ENCODE data around the gene EXOC1. TPM values are rescaled to one million over a fixed set of nuclear protein-coding genes. Genes with fewer than 3 reads are reported as not detected.
A peak's percentile ranks its signal among the peaks of the same experiment; 100 is the strongest.

EXOC1 gene
- total RNA-seq (10 to 100 TPM; 15.2 to 27.7 (median 21.4) TPM), polyA plus RNA-seq (10 to 100 TPM; 11.0 to 21.7 TPM)
- long read RNA-seq, donor 1, transcript EXOC1-202 (18 exons, 3,248 nt), result major isoform, 5 of 40 reads
- long read RNA-seq, donor 1, partial matches to known transcripts, result 8 of 40 reads
- long read RNA-seq, donor 1, other reads (novel, unspliced or antisense), result 27 of 40 reads
- long read RNA-seq, donor 2, partial matches to known transcripts, result 22 of 106 reads
- long read RNA-seq, donor 2, other reads (novel, unspliced or antisense), result 80 of 106 reads
- long read RNA-seq, donor 3, transcript EXOC1-202 (18 exons, 3,248 nt), result major isoform, 6 of 63 reads
- long read RNA-seq, donor 3, partial matches to known transcripts, result 14 of 63 reads
- long read RNA-seq, donor 3, other reads (novel, unspliced or antisense), result 43 of 63 reads

DNA sequence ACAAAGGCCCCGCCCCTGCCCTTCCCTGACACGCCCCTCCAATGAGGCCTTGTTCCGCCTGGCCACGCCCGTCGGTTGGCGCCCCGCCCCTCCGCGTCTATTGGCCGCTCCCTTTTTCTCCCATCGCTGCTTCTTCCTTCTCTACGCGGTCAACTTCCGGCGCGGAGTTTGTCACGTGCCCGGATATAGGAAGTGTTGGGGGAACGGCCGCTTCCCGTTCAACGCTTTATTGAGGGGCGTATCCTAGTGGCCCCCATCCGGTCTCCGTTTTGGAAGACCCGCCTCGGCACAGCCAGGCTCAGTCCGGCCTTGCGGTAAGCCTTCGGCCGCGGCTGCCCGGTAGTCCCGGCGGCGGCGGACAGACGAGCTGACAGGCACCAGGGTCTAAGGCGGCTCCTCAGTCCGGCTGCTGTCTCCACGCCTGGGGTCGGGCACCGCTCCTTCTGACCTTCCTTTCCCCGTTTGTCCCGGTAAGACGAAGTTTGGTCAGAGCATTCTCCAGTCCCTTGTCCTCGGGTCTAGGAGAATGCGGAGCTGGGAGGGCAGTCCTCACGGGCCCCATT is at the start of gene EXOC1:
TSS of gene EXOC1 (plus strand) at position 165 of the 563 bp plus-strand sequence. CDS start 4,676 bp downstream, outside the sequence.
- Histone ChIP-seq H3K9me3 (no peaks in the 10 kb centered on the region), H3K4me3 (peak within 1 kb of the TSS; percentile 55 to 98 (median 91)), H3K27me3 (no peaks in the 10 kb centered on the region), H3K36me3 (peaks cover 0 to 5% (median 4%) of the 10 kb centered on the region in 9 donors), H3K4me1 (peaks cover 3 to 30% (median 18%) of the 10 kb centered on the region in 12 donors), H3K27ac (peak within 1 kb of the TSS; percentile 64 to 92 (median 87))
- ATAC-seq (peak; percentile 100), DNase-seq (peak; percentile 98 to 99 (median 99))
- WGBS, 4 donors, result 0 to 1% (median 0%) methylated on average over 41 to 50 of the region's 50 CpGs
- TF ChIP-seq POLR2A (IDR thresholded peaks at IDR 0.05) (peak in 1 of 2 donors; percentile 68), CTCF (IDR thresholded peaks at IDR 0.05) (no peak)
- intact Hi-C loops (cut with DNase I), result loop anchor here in 8 of 10 donors (5.0 to 10.0 kb wide), 5 partner anchors 94 to 509 kb away; partner anchors contain the start of genes CLOCK (in 6 of the 8), CEP135 (in 2 of the 8) and SRD5A3 (in 2 of the 8)

DNA sequence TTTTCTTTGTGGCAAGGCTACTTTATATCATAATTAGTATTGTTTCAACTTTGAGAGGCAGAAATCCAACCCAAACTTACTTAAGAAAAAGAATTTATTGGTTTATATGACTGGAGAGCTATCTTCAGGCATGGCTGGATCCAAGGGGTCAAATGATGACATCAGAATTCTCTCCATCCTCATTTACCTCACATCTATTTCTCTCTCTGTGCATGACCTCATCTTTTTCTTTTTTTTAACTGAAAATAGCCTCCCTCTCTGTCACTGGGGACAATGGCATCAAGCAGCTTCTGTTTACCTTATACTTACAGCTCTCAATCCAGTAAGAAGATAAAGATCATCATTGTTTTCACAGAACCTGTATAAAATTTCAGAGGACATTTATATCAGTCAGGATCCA is 45.9 kb upstream of the EXOC1 start:
- H3K27ac ChIP-seq, result no peak overlapping the region
- no peak for ATAC-seq
- H3K27me3 ChIP-seq, result peaks cover 0 to 5% (median 0%) of the 10 kb centered on the region in 9 donors
- no peak overlapping the region for H3K4me3 ChIP-seq
- TF ChIP-seq POLR2A (IDR thresholded peaks at IDR 0.05) (no peak), CTCF (IDR thresholded peaks at IDR 0.05) (no peak)
- no peaks in the 10 kb centered on the region for H3K36me3 ChIP-seq
- no peak for DNase-seq
- no peaks in the 10 kb centered on the region for H3K9me3 ChIP-seq
- intact Hi-C loops (cut with DNase I), result no loop called here
- H3K4me1 ChIP-seq, result no peaks in the 10 kb centered on the region

DNA sequence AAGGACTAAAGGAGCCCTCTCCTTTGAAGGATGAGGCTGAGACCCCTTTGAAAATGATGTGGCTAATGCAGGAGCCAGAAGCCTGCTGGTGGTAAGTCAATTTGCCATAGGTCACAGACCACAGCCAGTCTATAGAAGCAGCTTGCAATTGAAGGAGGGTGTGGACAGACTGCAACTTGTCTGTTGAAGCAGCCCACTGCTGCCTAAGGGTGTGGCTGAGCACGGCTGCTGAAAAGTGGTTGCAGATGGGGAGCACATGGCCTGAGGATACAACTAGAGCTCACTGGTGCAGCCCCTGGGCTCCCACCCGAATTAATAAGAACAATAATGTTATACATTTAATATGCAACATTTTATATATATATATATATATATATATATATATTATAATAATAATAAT is 45.3 kb upstream of the EXOC1 start:
- DNase-seq (no peak), ATAC-seq (no peak)
- Histone ChIP-seq H3K27ac (no peak overlapping the region), H3K36me3 (no peaks in the 10 kb centered on the region), H3K9me3 (no peaks in the 10 kb centered on the region), H3K4me3 (no peak overlapping the region), H3K27me3 (peaks cover 0 to 5% (median 0%) of the 10 kb centered on the region in 9 donors), H3K4me1 (no peaks in the 10 kb centered on the region)
- TF ChIP-seq CTCF (IDR thresholded peaks at IDR 0.05) (no peak), POLR2A (IDR thresholded peaks at IDR 0.05) (no peak)
- WGBS, 4 donors, result 41 to 66% (median 48%) methylated on average over 2 of the region's 2 CpGs
- intact Hi-C loops (cut with DNase I), result no loop called here

DNA sequence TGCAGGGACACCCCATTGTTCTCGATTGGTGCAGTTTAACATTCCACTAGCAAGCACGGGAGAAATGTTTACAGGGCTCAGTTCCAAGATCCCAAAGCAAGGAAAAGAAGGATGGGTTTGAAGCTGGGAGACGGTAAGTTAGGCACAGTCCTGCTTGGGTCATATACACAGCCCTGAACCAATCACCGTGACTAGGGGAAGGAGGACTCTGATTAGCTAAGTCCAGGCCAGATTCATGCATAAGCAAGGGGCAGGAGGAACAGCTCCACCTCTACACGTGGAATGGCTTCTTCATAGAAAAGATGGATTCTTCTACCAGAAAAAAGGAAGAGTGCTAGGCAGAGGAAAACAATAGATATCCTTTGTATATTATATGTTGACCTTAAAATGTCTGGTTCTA is 44.8 kb upstream of the EXOC1 start:
- no peak overlapping the region for H3K27ac ChIP-seq
- TF ChIP-seq CTCF (IDR thresholded peaks at IDR 0.05) (no peak), POLR2A (IDR thresholded peaks at IDR 0.05) (no peak)
- no peak overlapping the region for H3K4me3 ChIP-seq
- H3K36me3 ChIP-seq, result no peaks in the 10 kb centered on the region
- H3K27me3 ChIP-seq, result peaks cover 0 to 5% (median 0%) of the 10 kb centered on the region in 9 donors
- no peak for ATAC-seq
- H3K9me3 ChIP-seq, result no peaks in the 10 kb centered on the region
- no peak for DNase-seq
- WGBS, 4 donors, result 52 to 63% (median 54%) methylated on average over 5 of the region's 5 CpGs
- intact Hi-C loops (cut with DNase I), result no loop called here
- no peaks in the 10 kb centered on the region for H3K4me1 ChIP-seq
